Stimulated activated CD4-positive, alpha-beta T cell treated with anti-CD3 and anti-CD28 coated beads, TNF-alpha, amount 100 ng/mL, for 24 hours (primary cell): ENCODE data around the gene TMEM138.
"Not testable (repeated sequence)": the region's sequence is repeated elsewhere in the genome, so short reads cannot be mapped to it uniquely, and the experiment has no call there.

Source experiments
- DNase-seq, 3 experiments: peaks; one replicate each; pipeline ENCODE4 v3.0.0-alpha.2; 2020; ENCODE audit warnings: low read depth in 3 of 3

TMEM138 gene

GRCh38 chr11:61364012-61364675, 2.0 kb downstream of the TMEM138 start:
- DNase-seq: no peak

GRCh38 chr11:61367406-61367805, 5.2 kb downstream of the TMEM138 start:
- no peak for DNase-seq

- no peak for DNase-seq
Observed at GRCh38 chr11:61368646-61369045, 6.5 kb downstream of the TMEM138 start.

- DNase-seq: no peak
Observed at GRCh38 chr11:61369372-61370348, 7.5 kb downstream of the TMEM138 start.

- no peak for DNase-seq
Observed at GRCh38 chr11:61370349-61371005, 8.3 kb downstream of the TMEM138 start.

- DNase-seq: no peak
Observed at GRCh38 chr11:61372659-61373420, 10.7 kb downstream of the TMEM138 start.

GRCh38 chr11:61375761-61376108, 13.6 kb downstream of the TMEM138 start:
- no peak for DNase-seq

- DNase-seq: no peak
Observed at GRCh38 chr11:61377461-61378160, 15.4 kb downstream of the TMEM138 start.

- DNase-seq: no peak
Observed at GRCh38 chr11:61378713-61379313, 16.6 kb downstream of the TMEM138 start.

GRCh38 chr11:61380884-61381283, 18.7 kb downstream of the TMEM138 start:
- no peak for DNase-seq

- not testable (repeated sequence) for DNase-seq
Observed at GRCh38 chr11:61383859-61384258, 21.7 kb downstream of the TMEM138 start.

GRCh38 chr11:61384271-61385242, 22.4 kb downstream of the TMEM138 start:
- no peak for DNase-seq

GRCh38 chr11:61390161-61390560, 28.0 kb downstream of the TMEM138 start:
- DNase-seq: no peak

GRCh38 chr11:61392981-61393595, 30.9 kb downstream of the TMEM138 start:
- DNase-seq: no peak

GRCh38 chr11:61401173-61401572, 39.0 kb downstream of the TMEM138 start:
- DNase-seq: no peak

- no peak for DNase-seq
Observed at GRCh38 chr11:61401573-61401972, 39.4 kb downstream of the TMEM138 start.

- no peak for DNase-seq
Observed at GRCh38 chr11:61403658-61404057, 41.5 kb downstream of the TMEM138 start.

- DNase-seq: no peak
Observed at GRCh38 chr11:61404103-61404502, 41.9 kb downstream of the TMEM138 start.

GRCh38 chr11:61404641-61405040, 42.5 kb downstream of the TMEM138 start:
- DNase-seq: no peak
